GM12865 (cell line): ENCODE data around the gene MGMT.

Source experiments
- DNase-seq: peaks from one replicate; pipeline ENCODE4 v3.0.0; 2010; ENCODE audit warnings: low read depth
- H3K4me3 ChIP-seq: 2 replicates; pipeline ENCODE4 v1.5.1; 2011; ENCODE audit warnings: mild to moderate bottlenecking, low read depth, low read length, control low read depth
- CTCF ChIP-seq: IDR thresholded peaks from 2 replicates; pipeline ENCODE4 v1.5.1; 2011; ENCODE audit warnings: low read length, control low read depth, low read depth, inconsistent platforms; ENCODE audit not compliant: insufficient read depth; ENCODE audit errors: missing control alignments

The MGMT gene

GRCh38 chr10:129815898-129816655 lies 349.0 kb downstream of the MGMT start:
- DNase-seq, result no peak
- no peak for TF ChIP-seq CTCF
- no peak overlapping the region for H3K4me3 ChIP-seq

- no peak for DNase-seq
- H3K4me3 ChIP-seq, result no peak overlapping the region
- no peak for TF ChIP-seq CTCF
Observed at GRCh38 chr10:129816656-129817045, 349.6 kb downstream of the MGMT start.
